Loucy (cell line): ENCODE measurements around the gene DGKI.

Experiments used
- H2AFZ ChIP-seq: fragments of 200-600 bp; sonication (generic); 2 replicates; pipeline ENCODE4 v1.6.0; 2016; ENCODE audit warnings: antibody characterized with exemption, mild to moderate bottlenecking, low read length, moderate library complexity
- H3F3A ChIP-seq: fragments of 200-600 bp; 2 replicates; pipeline ENCODE4 v1.6.0; 2016; ENCODE audit warnings: antibody characterized with exemption, low read depth, mild to moderate bottlenecking
- H3K27me3 ChIP-seq: fragments of 200-600 bp; sonication (generic); 2 replicates; pipeline ENCODE4 v1.6.1; 2014; ENCODE audit warnings: low read length, mild to moderate bottlenecking; ENCODE audit not compliant: insufficient read depth, poor library complexity, severe bottlenecking
- H3K36me3 ChIP-seq: fragments of 200-600 bp; sonication (generic); 2 replicates; pipeline ENCODE4 v1.6.1; 2016; ENCODE audit warnings: low read length; ENCODE audit not compliant: insufficient read depth
- H3K4me1 ChIP-seq: fragments of 200-600 bp; sonication (generic); 2 replicates; pipeline ENCODE4 v1.5.1; 2014; ENCODE audit warnings: low read length, mild to moderate bottlenecking; ENCODE audit not compliant: insufficient read depth, poor library complexity, severe bottlenecking
- H3K4me2 ChIP-seq: fragments of 200-600 bp; sonication (generic); 2 replicates; pipeline ENCODE4 v1.6.0; 2014; ENCODE audit warnings: antibody characterized with exemption, low read length, low read depth, mild to moderate bottlenecking; ENCODE audit not compliant: poor library complexity, severe bottlenecking
- H3K4me3 ChIP-seq: fragments of 200-600 bp; sonication (generic); 2 replicates; pipeline ENCODE4 v1.5.1; 2014; ENCODE audit warnings: low read length, mild to moderate bottlenecking, mixed read lengths; ENCODE audit not compliant: poor library complexity, severe bottlenecking
- H3K79me2 ChIP-seq: fragments of 200-600 bp; sonication (generic); 2 replicates; pipeline ENCODE4 v1.6.1; 2014; ENCODE audit warnings: low read length; ENCODE audit not compliant: insufficient read depth
- H3K9ac ChIP-seq: fragments of 200-600 bp; sonication (generic); 2 replicates; pipeline ENCODE4 v1.6.0; 2014; ENCODE audit warnings: mild to moderate bottlenecking, low read depth, low read length, moderate library complexity; ENCODE audit not compliant: poor library complexity, severe bottlenecking
- H3K9me2 ChIP-seq: fragments of 200-600 bp; sonication (generic); replicated peaks from 2 replicates; pipeline ENCODE4 v1.6.1; 2016; ENCODE audit warnings: low read depth, low read length, mixed read lengths
- H3K9me3 ChIP-seq: fragments of 200-600 bp; sonication (generic); 2 replicates; pipeline ENCODE4 v1.6.1; 2014; ENCODE audit warnings: mild to moderate bottlenecking, antibody characterized with exemption, low read length, low read depth; ENCODE audit not compliant: insufficient read depth
- H4K20me1 ChIP-seq: fragments of 200-600 bp; sonication (generic); 2 replicates; pipeline ENCODE4 v1.6.0; 2014; ENCODE audit warnings: antibody characterized with exemption, low read length, mild to moderate bottlenecking; ENCODE audit not compliant: insufficient read depth, poor library complexity, severe bottlenecking
- EZH2phosphoT487 ChIP-seq: fragments of 200-600 bp; IDR thresholded peaks from 2 replicates; pipeline ENCODE4 v1.6.1; 2018; ENCODE audit warnings: antibody characterized with exemption, mild to moderate bottlenecking, moderate library complexity, borderline replicate concordance
- TF ChIP-seq, protein P1 (sequence below): fragments of 200-600 bp; sonication (generic); conservative IDR thresholded peaks from 2 replicates; pipeline ENCODE4 v1.5.1; 2014; ENCODE audit warnings: mild to moderate bottlenecking, antibody characterized with exemption, low read length

The DGKI gene

DNA sequence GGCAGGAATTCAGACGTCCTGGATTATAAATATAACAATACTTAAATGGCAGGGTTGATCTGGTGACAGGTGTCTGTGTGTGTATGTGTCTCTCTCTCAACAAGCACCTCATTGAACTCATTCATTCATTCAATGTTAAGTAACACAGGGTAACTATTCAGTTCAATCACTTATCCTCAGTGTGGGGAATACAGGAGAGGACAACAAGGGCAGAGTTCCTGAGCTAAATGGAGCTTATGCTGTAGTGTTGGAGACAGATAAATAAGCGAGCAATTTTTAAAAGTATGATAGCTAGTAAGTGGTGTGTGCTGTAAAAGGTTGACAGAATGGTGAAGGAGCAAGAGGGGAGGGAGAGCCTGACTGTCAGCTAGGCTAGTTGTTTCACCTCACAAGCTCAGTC lies 178.4 kb downstream of the DGKI start:
- Histone ChIP-seq H3K4me1 (no peaks in the 10 kb centered on the region), H3K27me3 (no peaks in the 10 kb centered on the region), H4K20me1 (no peaks in the 10 kb centered on the region), H3K36me3 (no peaks in the 10 kb centered on the region), H3K79me2 (no peaks in the 10 kb centered on the region), H3K9me3 (no peaks in the 10 kb centered on the region), H3K9ac (no peak overlapping the region), H3K4me3 (no peak overlapping the region), H3K9me2 (no peaks in the 10 kb centered on the region), H2AFZ (no peak overlapping the region), H3K4me2 (no peak overlapping the region), H3F3A (no peaks in the 10 kb centered on the region)
- TF ChIP-seq, protein P1, sequence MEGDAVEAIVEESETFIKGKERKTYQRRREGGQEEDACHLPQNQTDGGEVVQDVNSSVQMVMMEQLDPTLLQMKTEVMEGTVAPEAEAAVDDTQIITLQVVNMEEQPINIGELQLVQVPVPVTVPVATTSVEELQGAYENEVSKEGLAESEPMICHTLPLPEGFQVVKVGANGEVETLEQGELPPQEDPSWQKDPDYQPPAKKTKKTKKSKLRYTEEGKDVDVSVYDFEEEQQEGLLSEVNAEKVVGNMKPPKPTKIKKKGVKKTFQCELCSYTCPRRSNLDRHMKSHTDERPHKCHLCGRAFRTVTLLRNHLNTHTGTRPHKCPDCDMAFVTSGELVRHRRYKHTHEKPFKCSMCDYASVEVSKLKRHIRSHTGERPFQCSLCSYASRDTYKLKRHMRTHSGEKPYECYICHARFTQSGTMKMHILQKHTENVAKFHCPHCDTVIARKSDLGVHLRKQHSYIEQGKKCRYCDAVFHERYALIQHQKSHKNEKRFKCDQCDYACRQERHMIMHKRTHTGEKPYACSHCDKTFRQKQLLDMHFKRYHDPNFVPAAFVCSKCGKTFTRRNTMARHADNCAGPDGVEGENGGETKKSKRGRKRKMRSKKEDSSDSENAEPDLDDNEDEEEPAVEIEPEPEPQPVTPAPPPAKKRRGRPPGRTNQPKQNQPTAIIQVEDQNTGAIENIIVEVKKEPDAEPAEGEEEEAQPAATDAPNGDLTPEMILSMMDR = no peak
- TF ChIP-seq EZH2phosphoT487 = no peak

DNA sequence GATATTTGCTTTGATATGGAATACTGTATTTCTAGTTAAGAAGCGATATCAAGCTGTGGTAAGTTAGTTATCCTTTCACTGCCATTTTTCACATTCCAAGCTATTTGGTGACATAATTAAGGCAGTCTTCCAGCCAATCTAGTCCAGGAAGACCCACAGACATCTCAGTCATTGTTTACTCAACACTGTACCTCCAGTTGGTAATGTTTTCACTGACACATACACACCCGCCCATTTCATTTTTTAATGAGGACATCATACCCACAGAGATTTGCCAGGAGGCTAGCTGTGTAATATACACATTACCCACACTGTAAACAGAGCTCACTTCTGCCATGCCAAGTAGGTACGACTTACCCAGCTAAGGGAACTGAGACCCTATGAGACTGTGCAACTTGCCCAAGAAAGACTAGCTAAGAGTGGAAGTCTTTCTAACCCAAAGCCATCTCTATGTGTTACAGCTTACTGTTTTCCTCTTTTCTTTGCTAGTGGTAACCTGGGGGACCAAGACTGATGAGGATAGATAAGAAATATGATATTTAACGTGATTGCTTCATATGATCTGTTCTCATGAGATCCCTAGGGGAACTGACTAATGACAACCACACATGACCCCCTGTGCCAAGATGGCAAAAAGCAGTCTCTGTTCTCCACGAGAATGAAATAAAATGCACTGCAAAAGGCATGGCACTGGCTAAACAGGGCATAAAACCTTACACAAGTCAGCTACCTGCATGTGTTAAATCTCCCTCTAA lies 179.0 kb downstream of the DGKI start:
- H3K36me3 ChIP-seq = no peaks in the 10 kb centered on the region
- H3K9me2 ChIP-seq = no peaks in the 10 kb centered on the region
- no peaks in the 10 kb centered on the region for H3F3A ChIP-seq
- no peak for TF ChIP-seq EZH2phosphoT487
- TF ChIP-seq, protein P1 = no peak
- H3K4me3 ChIP-seq = no peak overlapping the region
- no peaks in the 10 kb centered on the region for H3K79me2 ChIP-seq
- H3K27me3 ChIP-seq = no peaks in the 10 kb centered on the region
- no peak overlapping the region for H3K9ac ChIP-seq
- H2AFZ ChIP-seq = no peak overlapping the region; the same call in 1 of the 2 replicates
- no peaks in the 10 kb centered on the region for H3K4me1 ChIP-seq
- no peaks in the 10 kb centered on the region for H4K20me1 ChIP-seq
- no peaks in the 10 kb centered on the region for H3K9me3 ChIP-seq
- H3K4me2 ChIP-seq = no peak overlapping the region

DNA sequence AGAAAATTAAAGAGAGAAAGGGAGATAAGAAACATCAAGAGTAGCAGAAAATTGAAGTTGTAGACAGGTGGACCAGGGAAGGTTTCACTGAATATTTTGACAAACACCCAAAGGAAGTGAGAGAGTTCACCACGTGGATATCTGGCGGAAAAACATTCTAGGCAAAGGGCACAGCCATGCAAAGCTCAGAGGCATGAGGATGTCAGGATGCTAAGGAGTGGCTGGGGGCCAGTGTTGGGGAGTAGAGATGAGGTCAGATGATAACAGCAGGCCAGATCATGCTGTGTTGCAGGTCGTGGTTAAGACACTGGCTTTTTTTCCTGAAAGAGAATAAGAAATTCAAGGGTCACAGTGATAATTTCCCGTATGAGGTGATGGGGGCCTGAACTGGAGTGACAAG lies 181.9 kb downstream of the DGKI start:
- Histone ChIP-seq H3K4me2 (no peak overlapping the region), H3K9me2 (no peaks in the 10 kb centered on the region), H3K4me1 (no peaks in the 10 kb centered on the region), H3K4me3 (no peak overlapping the region), H3K27me3 (no peaks in the 10 kb centered on the region), H3K9me3 (no peaks in the 10 kb centered on the region), H3K9ac (no peak overlapping the region), H3K79me2 (no peaks in the 10 kb centered on the region), H3F3A (no peaks in the 10 kb centered on the region), H3K36me3 (no peaks in the 10 kb centered on the region), H2AFZ (no peak overlapping the region), H4K20me1 (no peaks in the 10 kb centered on the region)
- TF ChIP-seq, protein P1 = no peak
- TF ChIP-seq EZH2phosphoT487 = no peak
